ENCODE results near the gene DPYSL4.
"Not testable (repeated sequence)": the region's sequence is repeated elsewhere in the genome, so short reads cannot be mapped to it uniquely, and the experiment has no call there.

DPYSL4 gene

DNA sequence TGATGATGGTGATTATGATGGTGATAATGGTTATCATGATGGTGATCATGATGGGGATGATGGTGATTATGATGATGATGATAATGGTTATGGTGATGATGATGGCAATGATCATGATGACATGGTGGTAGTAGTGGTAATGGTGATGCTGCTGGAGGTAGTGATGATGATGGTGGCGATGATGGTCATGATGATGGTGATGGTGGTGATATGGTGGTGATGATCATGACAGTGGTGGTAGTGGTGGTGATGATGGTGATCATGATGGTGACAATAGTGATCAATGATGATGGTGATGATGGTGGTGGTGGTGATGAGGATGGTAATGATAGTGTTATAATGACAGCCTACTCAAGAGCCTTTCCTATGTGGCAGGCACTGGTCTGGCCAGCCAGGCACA is 31.8 kb upstream of the DPYSL4 start:
- DNase-seq (ENCODE audit: low read depth): no peak
- H3K4me3 ChIP-seq (replicated peaks; ENCODE audit: low read depth, low read length): no peak overlapping the region
- TF ChIP-seq, protein P1, sequence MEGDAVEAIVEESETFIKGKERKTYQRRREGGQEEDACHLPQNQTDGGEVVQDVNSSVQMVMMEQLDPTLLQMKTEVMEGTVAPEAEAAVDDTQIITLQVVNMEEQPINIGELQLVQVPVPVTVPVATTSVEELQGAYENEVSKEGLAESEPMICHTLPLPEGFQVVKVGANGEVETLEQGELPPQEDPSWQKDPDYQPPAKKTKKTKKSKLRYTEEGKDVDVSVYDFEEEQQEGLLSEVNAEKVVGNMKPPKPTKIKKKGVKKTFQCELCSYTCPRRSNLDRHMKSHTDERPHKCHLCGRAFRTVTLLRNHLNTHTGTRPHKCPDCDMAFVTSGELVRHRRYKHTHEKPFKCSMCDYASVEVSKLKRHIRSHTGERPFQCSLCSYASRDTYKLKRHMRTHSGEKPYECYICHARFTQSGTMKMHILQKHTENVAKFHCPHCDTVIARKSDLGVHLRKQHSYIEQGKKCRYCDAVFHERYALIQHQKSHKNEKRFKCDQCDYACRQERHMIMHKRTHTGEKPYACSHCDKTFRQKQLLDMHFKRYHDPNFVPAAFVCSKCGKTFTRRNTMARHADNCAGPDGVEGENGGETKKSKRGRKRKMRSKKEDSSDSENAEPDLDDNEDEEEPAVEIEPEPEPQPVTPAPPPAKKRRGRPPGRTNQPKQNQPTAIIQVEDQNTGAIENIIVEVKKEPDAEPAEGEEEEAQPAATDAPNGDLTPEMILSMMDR (IDR thresholded peaks at IDR 0.05; ENCODE audit: low read length, missing control alignments): no peak

DNA sequence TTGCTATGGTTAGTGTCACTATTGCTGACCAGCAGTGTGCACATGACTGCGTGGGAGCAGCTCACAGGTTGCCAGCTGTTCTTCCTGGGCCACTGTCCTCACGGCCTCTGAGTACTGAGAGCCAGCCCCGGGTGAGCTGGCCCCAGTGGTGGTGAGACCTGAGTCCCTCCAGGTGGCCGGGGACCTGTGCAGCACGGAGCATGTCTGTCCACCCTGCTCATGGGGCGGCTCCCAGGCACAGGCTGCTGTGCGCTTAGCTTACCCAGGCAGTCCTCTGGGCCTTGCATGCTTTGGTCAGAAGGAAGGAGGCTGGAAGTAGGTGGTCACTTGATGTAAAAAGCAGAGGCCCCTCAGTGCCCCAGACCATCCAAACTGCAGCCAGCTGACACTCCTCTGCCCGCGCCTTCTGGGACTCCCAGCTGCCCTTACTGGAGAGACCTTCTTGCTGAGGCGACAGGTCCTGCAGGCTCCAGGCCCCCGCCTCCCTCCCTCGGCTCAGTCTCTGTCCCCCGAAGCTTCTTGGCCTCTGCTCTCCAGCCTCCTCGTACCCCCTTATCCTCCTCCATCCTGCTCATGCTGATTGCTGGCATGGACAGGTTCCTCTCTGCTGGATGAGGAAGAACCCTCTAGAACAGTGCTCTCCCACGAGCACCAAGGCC is 30.9 kb upstream of the DPYSL4 start:
- TF ChIP-seq, protein P1 (IDR thresholded peaks at IDR 0.05; ENCODE audit: low read length, missing control alignments): no peak
- no peak overlapping the region for H3K4me3 ChIP-seq (replicated peaks; ENCODE audit: low read depth, low read length)
- DNase-seq (ENCODE audit: low read depth): no peak

DNA sequence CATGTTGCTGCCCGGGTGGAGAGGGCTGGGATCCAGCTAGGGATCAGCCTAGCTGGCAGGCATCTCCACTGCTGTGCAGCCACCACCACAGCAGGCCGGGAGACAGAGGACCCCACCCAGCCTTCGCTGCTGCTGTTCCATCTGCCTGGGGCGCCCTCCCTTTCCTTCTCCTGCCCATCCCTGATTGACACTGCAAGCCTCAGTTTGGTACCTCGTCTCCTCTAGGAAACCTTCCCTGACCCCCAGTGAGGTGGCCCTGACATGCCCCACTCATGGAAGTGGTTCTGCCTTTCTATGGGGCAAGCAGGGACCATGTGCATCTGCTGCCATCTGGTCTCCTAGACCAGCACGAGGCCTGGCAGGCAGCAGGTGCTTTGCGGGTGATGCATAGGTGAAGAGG is 30.4 kb upstream of the DPYSL4 start:
- H3K4me3 ChIP-seq (replicated peaks; ENCODE audit: low read depth, low read length): no peak overlapping the region
- TF ChIP-seq, protein P1 (IDR thresholded peaks at IDR 0.05; ENCODE audit: low read length, missing control alignments): no peak
- no peak for DNase-seq (ENCODE audit: low read depth)

DNA sequence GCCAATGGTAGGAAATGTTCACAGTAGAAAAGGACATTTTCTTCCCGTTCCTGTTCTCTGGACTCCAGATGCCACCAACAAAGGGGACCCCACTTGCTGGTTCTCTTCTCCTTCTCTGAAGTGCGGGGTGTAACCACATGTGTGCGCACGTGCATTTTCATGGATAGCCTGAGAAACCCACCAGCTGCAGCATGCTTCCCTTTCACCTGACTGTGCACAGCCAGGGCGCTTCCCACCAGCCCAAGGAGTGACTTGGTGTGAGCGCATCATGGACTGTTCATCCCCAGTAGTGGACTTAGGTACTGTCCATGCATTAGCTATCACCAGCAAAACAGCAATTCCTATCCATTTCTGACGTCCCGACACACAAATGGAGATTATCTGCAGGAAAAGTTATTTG is 29.6 kb upstream of the DPYSL4 start:
- no peak for DNase-seq (ENCODE audit: low read depth)
- TF ChIP-seq, protein P1 (IDR thresholded peaks at IDR 0.05; ENCODE audit: low read length, missing control alignments): no peak

DNA sequence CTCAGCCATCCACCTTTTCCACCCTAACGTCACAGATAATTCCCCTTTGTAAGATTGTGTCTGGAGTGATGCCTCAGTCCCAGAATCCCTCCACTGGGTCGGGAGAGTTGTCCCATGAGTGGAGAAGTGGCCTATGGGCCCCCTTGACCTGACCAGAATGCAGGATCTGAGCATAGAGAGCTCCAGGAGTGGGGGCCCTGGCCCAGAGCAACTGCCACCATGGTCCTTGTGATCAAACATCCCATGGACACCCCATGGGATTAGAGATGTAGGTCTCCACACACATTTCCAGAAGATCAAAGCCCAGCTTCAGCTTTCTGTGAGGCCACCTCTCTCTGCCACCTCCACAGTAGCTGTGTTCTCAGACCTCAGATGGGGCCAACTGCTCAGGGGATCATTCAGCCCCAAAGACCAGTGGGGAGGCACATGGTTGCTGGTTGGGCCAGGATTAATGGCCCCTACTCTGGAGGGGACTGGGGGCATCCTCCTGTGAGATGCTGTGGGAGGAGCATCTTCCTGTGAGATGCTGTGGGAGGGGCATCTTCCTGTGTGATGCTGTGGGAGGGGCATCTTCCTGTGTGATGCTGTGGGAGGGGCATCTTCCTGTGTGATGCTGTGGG is 28.5 kb upstream of the DPYSL4 start:
- TF ChIP-seq, protein P1 (IDR thresholded peaks at IDR 0.05; ENCODE audit: low read length, missing control alignments): no peak
- no peak for DNase-seq (ENCODE audit: low read depth)
- no peak overlapping the region for H3K4me3 ChIP-seq (replicated peaks; ENCODE audit: low read depth, low read length)

More for the DNA sequence above, 29.6 kb upstream of the DPYSL4 start:
- H3K4me3 ChIP-seq (replicated peaks; ENCODE audit: low read depth, low read length): no peak overlapping the region

DNA sequence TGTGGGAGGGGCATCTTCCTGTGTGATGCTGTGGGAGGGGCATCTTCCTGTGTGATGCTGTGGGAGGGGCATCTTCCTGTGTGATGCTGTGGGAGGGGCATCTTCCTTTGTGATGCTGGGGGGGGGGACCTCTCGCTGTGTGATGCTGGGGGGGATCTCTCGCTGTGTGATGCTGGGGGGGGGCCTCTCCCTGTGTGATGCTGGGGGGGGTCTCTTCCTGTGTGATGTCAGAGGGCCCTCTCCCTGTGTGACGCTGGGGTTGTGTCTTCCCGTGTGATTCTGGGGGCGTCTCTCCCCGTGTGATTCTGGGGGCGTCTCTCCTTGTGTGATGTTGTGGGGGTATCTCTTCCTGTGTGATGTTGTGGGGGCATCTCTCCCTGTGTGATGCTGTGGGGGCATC is 27.9 kb upstream of the DPYSL4 start:
- TF ChIP-seq, protein P1 (IDR thresholded peaks at IDR 0.05; ENCODE audit: low read length, missing control alignments): no peak
- no peak for DNase-seq (ENCODE audit: low read depth)
- H3K4me3 ChIP-seq (replicated peaks; ENCODE audit: low read depth, low read length): no peak overlapping the region

DNA sequence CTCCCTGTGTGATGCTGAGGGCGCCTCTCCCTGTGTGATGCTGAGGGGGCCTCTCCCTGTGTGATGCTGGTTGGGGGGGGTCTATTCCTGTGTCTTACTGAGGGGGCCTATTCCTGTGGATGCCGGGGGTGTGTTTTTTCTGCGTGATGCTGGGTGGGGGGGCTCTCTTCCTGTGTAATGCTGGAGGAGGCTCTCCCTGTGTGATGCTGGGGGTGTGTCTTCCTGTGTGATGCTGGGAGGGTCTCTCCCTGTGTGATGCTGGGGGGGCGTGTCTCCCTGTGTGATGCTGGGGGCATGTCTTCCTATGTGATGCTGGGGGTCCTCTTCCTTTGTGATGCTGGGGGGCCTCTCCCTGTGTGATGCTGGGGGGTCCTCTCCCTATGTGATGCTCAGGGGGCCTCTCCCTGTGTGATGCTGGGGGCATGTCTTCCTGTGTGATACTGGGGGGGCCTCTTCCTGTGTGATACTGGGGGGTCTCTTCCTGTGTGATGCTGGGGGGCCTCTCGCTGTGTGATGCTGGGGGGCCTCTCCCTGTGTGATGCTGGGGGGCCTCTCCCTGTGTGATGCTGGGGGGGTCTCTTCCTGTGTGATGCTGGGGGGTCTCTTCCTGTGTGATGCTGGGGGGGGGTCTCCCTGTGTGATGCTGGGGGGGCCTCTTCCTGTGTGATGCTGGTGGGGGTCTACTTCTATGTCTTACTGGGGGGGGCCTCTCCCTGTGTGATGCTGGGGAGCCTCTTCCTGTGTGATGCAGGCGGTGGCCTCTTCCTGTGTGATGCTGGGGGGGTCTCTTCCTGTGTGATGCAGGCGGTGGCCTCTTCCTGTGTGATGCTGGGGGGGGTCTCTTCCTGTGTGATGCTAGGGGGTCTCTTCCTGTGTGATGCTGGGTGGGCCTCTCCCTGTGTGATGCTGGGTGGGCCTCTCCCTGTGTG is 27.2 kb upstream of the DPYSL4 start:
- not testable (repeated sequence) for DNase-seq (ENCODE audit: low read depth); H3K4me3 ChIP-seq (replicated peaks; ENCODE audit: low read depth, low read length)

DNA sequence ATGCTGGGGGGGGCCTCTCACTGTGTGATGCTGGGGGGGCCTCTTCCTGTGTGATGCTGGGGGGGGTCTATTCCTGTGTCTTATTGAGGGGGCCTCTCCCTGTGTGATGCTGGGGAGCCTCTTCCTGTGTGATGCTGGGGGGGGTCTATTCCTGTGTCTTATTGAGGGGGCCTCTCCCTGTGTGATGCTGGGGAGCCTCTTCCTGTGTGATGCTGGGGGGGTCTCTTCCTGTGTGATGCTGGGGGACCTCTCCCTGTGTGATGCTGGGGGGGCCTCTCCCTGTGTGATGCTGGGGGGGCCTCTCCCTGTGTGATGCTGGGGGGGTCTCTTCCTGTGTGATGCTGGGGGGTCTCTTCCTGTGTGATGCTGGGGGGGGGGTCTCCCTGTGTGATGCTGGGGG is 26.5 kb upstream of the DPYSL4 start:
- DNase-seq (ENCODE audit: low read depth): not testable (repeated sequence)

DNA sequence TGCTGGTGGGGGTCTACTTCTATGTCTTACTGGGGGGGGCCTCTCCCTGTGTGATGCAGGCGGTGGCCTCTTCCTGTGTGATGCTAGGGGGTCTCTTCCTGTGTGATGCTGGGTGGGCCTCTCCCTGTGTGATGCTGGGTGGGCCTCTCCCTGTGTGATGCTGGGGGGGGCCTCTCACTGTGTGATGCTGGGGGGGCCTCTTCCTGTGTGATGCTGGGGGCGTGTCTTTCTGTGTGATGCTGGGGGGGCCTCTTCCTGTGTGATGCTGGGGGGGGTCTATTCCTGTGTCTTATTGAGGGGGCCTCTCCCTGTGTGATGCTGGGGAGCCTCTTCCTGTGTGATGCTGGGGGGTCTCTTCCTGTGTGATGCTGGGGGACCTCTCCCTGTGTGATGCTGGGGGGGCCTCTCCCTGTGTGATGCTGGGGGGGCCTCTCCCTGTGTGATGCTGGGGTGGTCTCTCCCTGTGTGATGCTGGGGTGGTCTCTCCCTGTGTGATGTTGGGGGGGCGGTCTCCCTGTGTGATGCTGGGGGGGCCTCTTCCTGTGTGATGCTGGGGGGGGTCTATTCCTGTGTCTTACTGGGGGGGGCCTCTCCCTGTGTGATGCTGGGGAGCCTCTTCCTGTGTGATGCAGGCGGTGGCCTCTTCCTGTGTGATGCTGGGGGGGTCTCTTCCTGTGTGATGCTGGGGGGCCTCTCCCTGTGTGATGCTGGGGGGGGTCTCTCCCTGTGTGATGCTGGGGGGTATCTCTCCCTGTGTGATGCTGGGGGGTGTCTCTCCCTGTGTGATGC is 25.7 kb upstream of the DPYSL4 start:
- DNase-seq (ENCODE audit: low read depth): not testable (repeated sequence)

More for the DNA sequence above, 26.5 kb upstream of the DPYSL4 start:
- H3K4me3 ChIP-seq (replicated peaks; ENCODE audit: low read depth, low read length): not testable (repeated sequence)

More for the DNA sequence above, 25.7 kb upstream of the DPYSL4 start:
- H3K4me3 ChIP-seq (replicated peaks; ENCODE audit: low read depth, low read length): not testable (repeated sequence)

All from fibroblast of pulmonary artery (primary cell).